ENCODE measurements around the gene MN1.

DNA sequence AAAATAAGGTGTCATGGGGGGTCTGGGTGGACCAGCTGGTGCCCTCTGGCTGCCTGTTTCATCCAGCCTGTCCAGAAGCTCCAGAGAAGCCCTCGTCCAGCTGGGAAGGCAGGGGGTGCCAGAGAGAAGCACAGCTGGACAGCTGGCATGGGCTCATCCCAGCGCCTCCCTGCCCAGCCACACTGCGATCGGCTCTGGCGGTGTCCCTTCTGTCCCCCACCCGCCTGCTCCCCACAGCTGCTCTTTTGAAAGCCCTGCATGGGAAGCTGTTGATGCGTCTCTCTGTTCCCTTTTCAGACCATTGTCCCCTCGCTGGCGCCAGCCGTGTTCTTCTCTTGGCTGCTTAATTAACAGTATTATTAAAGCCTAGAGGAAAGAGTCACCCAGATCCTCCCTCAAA is 86.5 kb downstream of the MN1 start:
- TF ChIP-seq, protein P1, sequence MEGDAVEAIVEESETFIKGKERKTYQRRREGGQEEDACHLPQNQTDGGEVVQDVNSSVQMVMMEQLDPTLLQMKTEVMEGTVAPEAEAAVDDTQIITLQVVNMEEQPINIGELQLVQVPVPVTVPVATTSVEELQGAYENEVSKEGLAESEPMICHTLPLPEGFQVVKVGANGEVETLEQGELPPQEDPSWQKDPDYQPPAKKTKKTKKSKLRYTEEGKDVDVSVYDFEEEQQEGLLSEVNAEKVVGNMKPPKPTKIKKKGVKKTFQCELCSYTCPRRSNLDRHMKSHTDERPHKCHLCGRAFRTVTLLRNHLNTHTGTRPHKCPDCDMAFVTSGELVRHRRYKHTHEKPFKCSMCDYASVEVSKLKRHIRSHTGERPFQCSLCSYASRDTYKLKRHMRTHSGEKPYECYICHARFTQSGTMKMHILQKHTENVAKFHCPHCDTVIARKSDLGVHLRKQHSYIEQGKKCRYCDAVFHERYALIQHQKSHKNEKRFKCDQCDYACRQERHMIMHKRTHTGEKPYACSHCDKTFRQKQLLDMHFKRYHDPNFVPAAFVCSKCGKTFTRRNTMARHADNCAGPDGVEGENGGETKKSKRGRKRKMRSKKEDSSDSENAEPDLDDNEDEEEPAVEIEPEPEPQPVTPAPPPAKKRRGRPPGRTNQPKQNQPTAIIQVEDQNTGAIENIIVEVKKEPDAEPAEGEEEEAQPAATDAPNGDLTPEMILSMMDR (IDR thresholded peaks at IDR 0.05), result no peak
- TF ChIP-seq POLR2AphosphoS5 (IDR thresholded peaks at IDR 0.05; ENCODE audit: insufficient read depth in 1 of 2, low read depth in 1 of 2), result no peak

All from vagina (tissue), 2 donors.